GM12878 (cell line): ENCODE data around the gene SUPT4H1. TPM values are rescaled to one million over a fixed set of nuclear protein-coding genes. Genes with fewer than 3 reads are reported as not detected.

Experiments
- CHD4 ChIP-seq: fragments of 200-600 bp; sonication (generic); IDR thresholded peaks from 2 replicates; pipeline ENCODE4 v1.6.1; 2016; ENCODE audit warnings: mild to moderate bottlenecking
- E2F4 ChIP-seq: IDR thresholded peaks from 2 replicates; pipeline ENCODE4 v1.6.1; 2012; ENCODE audit warnings: low read depth, low read length, improper control_type of control experiment
- E2F8 ChIP-seq: fragments of 450-650 bp; IDR thresholded peaks from 2 replicates; pipeline ENCODE4 v1.6.1; 2018; ENCODE audit warnings: mild to moderate bottlenecking, low read depth, moderate library complexity; ENCODE audit not compliant: partially characterized antibody
- FOXK2 ChIP-seq: fragments of 450-650 bp; IDR thresholded peaks from 2 replicates; pipeline ENCODE4 v1.6.1; 2017; ENCODE audit warnings: mild to moderate bottlenecking, moderate library complexity
- RAD51 ChIP-seq: fragments of 450-650 bp; IDR thresholded peaks from 2 replicates; pipeline ENCODE4 v1.6.1; 2016; ENCODE audit warnings: moderate library complexity, mild to moderate bottlenecking, inconsistent platforms
- SIN3A ChIP-seq: IDR thresholded peaks from 2 replicates; pipeline ENCODE4 v1.6.1; 2012; ENCODE audit warnings: low read depth, low read length, improper control_type of control experiment
- STAT1 ChIP-seq: fragments of 450-650 bp; conservative IDR thresholded peaks from 2 replicates; pipeline ENCODE4 v1.6.1; 2014; ENCODE audit warnings: antibody characterized with exemption, mild to moderate bottlenecking
- polyA plus RNA-seq, 11 experiments: library from polyadenylated mRNA; depleted of rRNA in 4 of 11; unstranded in 6 of 11; stranded (reverse) in 5 of 11; fragments of >200 nt; fragmentation: Nextera tagmentation in 4 of 11; fragmentation: Illumina TruSeq in 1 of 11; extraction: Ambion mirVana in 4 of 11; extraction: Trizol in 1 of 11; gene quantifications; 1 replicate in 1 of 11; 2 replicates in 10 of 11; pipeline versions ENCODE4 v1.2.1 to v1.2.3, GENCODE V29; 2011 to 2016; ENCODE audit warnings: inconsistent platforms in 2 of 11, missing spikeins in 2 of 11, low read depth in 1 of 11
- total RNA-seq, 4 experiments: library from RNA; depleted of rRNA in 3 of 4; stranded (reverse); fragments of >200 nt in 3 of 4; fragmentation: Illumina TruSeq in 1 of 4; extraction: Trizol in 1 of 4; gene quantifications; 2 replicates each; pipeline versions ENCODE4 v1.2.1 to v1.2.3, GENCODE V29; 2013 to 2021

SUPT4H1 gene
- total and polyA plus RNA-seq, 10 of the 15 experiments (the other 5 are each of a cell fraction or from before 2014, with no cell fraction given) = 83.8 to 293 (median 128) TPM

DNA sequence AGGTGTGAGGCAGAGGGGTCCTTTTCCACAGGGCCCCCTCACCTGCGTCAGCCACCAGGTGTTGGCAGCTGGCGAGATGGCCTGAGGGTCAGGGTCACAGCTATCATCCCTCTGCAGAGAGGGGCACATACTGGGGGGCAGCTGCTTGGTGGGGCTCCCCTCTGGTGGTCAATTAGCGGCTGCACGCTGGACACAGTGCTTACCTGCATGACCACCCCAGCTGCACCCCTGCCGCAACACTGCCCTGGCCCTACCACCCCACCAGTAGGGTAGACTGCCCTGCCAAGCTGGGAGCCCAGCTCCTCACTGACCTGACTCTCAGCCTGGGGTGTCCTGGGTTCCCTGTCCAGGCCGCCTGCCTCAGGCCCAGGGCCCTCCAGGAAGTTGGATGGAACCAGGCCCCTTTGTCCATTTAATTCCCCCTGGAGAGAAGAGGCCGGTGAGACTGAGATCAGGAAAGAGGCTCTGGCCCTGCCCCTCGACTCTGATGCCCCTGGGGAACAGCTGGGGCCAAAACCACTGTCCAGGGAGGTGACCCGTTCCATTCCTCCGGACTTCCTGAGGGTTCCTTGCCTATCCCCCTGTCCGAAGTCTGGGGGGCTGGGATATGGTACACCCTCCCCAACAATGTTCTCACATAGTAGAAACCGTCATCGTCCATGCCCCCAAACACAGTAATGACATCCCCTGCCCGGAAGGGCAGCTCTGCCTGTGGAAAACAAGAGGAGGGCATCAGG lies 47.1 kb downstream of the SUPT4H1 start (continued):
- no peak for TF ChIP-seq E2F8
- no peak for TF ChIP-seq E2F4
- no peak for TF ChIP-seq STAT1
- no peak for TF ChIP-seq RAD51
- TF ChIP-seq FOXK2 = no peak
- TF ChIP-seq SIN3A = no peak
- TF ChIP-seq CHD4 = no peak
